ENCODE results near the gene FBLN5.
"Not testable (repeated sequence)": the region's sequence is repeated elsewhere in the genome, so short reads cannot be mapped to it uniquely, and the experiment has no call there.

FBLN5 gene

DNA sequence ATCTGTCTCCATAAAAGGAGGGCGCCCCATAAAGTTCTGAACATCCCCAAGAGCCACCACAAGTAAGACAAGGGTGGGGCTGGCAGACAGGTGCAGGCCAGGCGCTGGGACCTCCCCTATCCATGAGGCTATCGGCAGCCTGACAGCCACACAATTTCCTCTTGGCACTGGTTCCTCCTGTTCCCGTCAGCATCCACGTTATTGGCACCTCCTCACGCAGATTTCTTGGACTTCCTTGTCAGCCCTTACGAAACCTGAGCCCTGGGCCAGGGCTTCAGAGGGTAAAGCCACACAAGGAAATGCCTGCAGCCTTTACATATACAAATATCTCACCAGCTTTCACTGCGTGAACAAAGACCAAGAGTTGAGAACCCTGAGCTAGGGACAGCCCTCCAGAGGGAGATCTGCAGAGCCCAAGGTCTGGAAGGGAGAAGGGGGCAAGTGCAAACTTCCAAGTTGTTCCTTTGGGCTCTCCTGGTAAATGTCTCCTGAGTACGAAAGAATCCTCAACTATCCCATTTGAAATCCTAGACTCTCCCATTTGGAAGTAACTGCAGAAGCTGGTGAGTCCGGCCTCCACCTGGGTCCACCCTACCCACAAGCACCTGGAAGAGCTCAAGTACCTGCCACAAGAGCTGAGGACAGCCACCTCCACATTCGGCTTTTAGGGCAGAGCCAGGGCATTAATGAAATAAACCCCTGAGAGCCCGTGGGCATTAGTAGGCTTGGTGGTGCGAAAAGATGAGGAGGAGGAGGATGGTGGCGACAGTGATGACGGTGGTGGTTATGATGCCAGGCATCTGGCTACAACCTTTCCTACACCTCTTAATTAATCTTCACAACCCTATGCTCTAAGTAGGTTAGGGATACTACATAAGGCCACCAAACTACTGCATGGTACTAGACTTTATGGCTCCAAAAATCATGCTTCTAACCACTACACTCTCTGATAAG, 74.7 kb downstream of the FBLN5 start:
- POLR2A ChIA-PET = no interaction called here
- TF ChIP-seq CTCF (IDR thresholded peaks at IDR 0.05; ENCODE audit: insufficient read depth, low read length, missing control alignments) = no peak
- CTCF ChIA-PET = no interaction called here
- no peak overlapping the region for H3K4me3 ChIP-seq (ENCODE audit: low read depth, low read length)
- DNase-seq (ENCODE audit: low read depth, low spot score) = no peak

DNA sequence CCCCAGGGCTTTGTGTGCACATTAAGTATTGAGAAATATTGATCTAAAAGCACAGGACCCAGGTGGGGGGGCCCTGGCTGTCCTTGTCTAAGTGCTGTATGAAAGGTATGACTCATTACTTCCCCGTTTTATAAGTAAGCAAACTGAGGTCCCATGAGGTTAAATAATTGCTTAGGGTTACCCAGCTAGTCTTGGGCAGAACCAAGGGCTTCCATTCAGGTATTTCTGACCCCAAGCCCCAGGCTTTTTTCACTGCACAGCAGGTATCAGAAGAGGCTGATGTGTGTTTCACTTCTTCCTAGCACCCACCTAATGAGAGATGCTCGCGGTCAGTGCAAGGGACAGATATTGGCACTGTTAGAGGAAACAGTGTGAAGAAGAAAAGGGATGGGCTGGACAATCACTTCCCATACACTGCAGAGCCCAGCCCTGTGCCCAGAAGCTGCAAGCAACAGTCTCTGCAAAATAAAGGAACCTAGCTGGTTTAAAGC, 75.4 kb downstream of the FBLN5 start:
- CTCF ChIA-PET = no interaction called here

GRCh38 chr14:91871401-91871800, 76.1 kb downstream of the FBLN5 start:
- POLR2A ChIA-PET; CTCF ChIA-PET; DNase-seq (ENCODE audit: low read depth, low spot score); H3K4me3 ChIP-seq (ENCODE audit: low read depth, low read length): not testable (repeated sequence)

More for the DNA sequence above, 75.4 kb downstream of the FBLN5 start:
- no peak for TF ChIP-seq CTCF (IDR thresholded peaks at IDR 0.05; ENCODE audit: insufficient read depth, low read length, missing control alignments)
- H3K4me3 ChIP-seq (ENCODE audit: low read depth, low read length) = no peak overlapping the region
- POLR2A ChIA-PET = no interaction called here
- DNase-seq (ENCODE audit: low read depth, low spot score) = no peak

- no peak overlapping the region for H3K4me3 ChIP-seq (ENCODE audit: low read depth, low read length)
- TF ChIP-seq CTCF (IDR thresholded peaks at IDR 0.05; ENCODE audit: insufficient read depth, low read length, missing control alignments) = no peak
- no peak for DNase-seq (ENCODE audit: low read depth, low spot score)
- CTCF ChIA-PET = no interaction called here
- POLR2A ChIA-PET = no interaction called here
Observed at GRCh38 chr14:91870890-91871289, 76.6 kb downstream of the FBLN5 start.

- POLR2A ChIA-PET = no interaction called here
- CTCF ChIA-PET = no interaction called here
- H3K4me3 ChIP-seq (ENCODE audit: low read depth, low read length) = no peak overlapping the region
- TF ChIP-seq CTCF (IDR thresholded peaks at IDR 0.05; ENCODE audit: insufficient read depth, low read length, missing control alignments) = no peak
- no peak for DNase-seq (ENCODE audit: low read depth, low spot score)
Observed at GRCh38 chr14:91870001-91870400, 77.5 kb downstream of the FBLN5 start.

GRCh38 chr14:91869556-91869955, 77.9 kb downstream of the FBLN5 start:
- no peak overlapping the region for H3K4me3 ChIP-seq (ENCODE audit: low read depth, low read length)
- TF ChIP-seq CTCF (IDR thresholded peaks at IDR 0.05; ENCODE audit: insufficient read depth, low read length, missing control alignments) = no peak
- CTCF ChIA-PET = no interaction called here
- no peak for DNase-seq (ENCODE audit: low read depth, low spot score)
- POLR2A ChIA-PET = no interaction called here

All from AG04449 (cell line).